Panc1 (cell line): ENCODE data around the gene FNIP2.

Experiments
- POLR2AphosphoS5 ChIP-seq: IDR thresholded peaks from 2 replicates; pipeline ENCODE4 v1.6.1; 2012; ENCODE audit warnings: mild to moderate bottlenecking, low read depth, low read length, moderate library complexity
- TCF7L2 ChIP-seq: IDR thresholded peaks from 2 replicates; pipeline ENCODE4 v1.6.1; 2011; ENCODE audit warnings: mild to moderate bottlenecking, low read depth, low read length, inconsistent platforms
- TF ChIP-seq, protein P1 (sequence below): fragments of 450-650 bp; IDR thresholded peaks from 2 replicates; pipeline ENCODE4 v1.5.1; 2017; ENCODE audit warnings: mild to moderate bottlenecking

DNA sequence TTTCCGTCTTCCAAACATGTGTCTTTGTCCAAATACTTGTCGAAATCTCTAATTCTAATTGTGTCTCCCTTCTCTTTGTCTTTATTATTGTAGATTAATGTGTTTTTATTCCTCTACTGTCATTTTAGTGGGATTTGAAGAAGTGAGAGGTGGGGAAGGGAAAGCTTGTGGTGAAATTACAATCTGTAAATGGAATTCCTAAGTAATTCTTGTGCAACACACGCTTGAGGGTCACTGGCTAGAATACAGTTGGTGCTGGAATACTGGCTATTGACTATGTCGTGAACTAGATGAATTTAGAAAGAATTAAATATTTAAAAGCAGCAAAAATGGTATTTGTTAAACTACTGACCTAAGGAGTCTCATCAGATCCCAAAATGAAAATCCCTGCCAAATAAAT is 10.7 kb upstream of the FNIP2 start:
- TF ChIP-seq, protein P1, sequence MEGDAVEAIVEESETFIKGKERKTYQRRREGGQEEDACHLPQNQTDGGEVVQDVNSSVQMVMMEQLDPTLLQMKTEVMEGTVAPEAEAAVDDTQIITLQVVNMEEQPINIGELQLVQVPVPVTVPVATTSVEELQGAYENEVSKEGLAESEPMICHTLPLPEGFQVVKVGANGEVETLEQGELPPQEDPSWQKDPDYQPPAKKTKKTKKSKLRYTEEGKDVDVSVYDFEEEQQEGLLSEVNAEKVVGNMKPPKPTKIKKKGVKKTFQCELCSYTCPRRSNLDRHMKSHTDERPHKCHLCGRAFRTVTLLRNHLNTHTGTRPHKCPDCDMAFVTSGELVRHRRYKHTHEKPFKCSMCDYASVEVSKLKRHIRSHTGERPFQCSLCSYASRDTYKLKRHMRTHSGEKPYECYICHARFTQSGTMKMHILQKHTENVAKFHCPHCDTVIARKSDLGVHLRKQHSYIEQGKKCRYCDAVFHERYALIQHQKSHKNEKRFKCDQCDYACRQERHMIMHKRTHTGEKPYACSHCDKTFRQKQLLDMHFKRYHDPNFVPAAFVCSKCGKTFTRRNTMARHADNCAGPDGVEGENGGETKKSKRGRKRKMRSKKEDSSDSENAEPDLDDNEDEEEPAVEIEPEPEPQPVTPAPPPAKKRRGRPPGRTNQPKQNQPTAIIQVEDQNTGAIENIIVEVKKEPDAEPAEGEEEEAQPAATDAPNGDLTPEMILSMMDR = no peak
- TF ChIP-seq POLR2AphosphoS5 (no peak), TCF7L2 (no peak)
